Erythroblast (primary cell): Measurements from ENCODE around the gene SP140L.
"Not testable (repeated sequence)": the region's sequence is repeated elsewhere in the genome, so short reads cannot be mapped to it uniquely, and the experiment has no call there.

ENCODE experiments used
- DNase-seq, 2 experiments: peaks; one replicate each; lab custom pipeline; 2025; lab: John Stamatoyannopoulos, UW
- GATA1 ChIP-seq: IDR thresholded peaks from 2 replicates; pipeline ENCODE4 v1.6.1; 2011; ENCODE audit warnings: low read depth, mild to moderate bottlenecking, control low read depth, low read length, moderate library complexity
- POLR2A ChIP-seq: IDR thresholded peaks from 2 replicates; pipeline ENCODE4 v1.6.1; 2011; ENCODE audit warnings: mild to moderate bottlenecking, low read length

Gene SP140L

DNA sequence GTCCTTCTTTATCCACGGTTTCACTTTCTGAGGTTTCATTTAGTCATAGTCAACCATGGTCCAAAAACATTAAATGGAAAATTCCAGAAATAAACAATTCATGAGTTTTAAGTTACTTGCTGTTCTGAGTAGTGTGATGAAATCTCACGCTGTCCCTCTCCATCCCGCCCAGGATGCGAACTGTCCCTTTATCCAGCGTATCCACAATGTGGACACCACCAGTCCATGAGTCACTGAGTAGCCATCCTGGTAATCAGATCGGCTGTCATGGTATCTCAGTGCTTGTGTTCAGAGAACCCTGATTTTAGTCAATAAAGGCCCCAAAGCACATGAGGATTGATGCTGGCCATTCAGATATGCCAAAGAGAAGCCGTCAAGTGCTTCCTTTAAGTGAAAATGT, 3.7 kb downstream of the SP140L start:
- TF ChIP-seq GATA1, result no peak
- no peak for TF ChIP-seq POLR2A
- no peak for DNase-seq

DNA sequence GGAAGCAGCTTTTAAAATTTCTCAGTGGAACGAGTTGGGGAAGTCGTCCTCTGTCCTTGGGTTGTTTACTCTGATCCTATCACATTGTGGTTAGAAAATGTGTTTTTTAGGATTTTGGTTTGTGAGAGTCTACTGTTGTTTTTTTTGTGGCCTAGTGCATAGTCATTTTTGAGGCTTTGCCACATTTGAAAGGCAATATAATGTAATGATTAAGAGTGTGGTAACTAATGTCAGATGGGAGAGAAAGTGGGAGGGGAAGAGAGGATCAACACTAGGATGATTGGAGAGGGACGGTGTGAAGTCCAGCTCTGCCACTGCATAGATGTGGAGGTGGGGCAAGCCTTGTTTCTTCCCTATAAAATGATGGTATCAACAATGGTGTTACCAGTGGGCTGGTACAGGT, 8.5 kb downstream of the SP140L start:
- DNase-seq, result no peak
- TF ChIP-seq GATA1, result no peak
- no peak for TF ChIP-seq POLR2A

DNA sequence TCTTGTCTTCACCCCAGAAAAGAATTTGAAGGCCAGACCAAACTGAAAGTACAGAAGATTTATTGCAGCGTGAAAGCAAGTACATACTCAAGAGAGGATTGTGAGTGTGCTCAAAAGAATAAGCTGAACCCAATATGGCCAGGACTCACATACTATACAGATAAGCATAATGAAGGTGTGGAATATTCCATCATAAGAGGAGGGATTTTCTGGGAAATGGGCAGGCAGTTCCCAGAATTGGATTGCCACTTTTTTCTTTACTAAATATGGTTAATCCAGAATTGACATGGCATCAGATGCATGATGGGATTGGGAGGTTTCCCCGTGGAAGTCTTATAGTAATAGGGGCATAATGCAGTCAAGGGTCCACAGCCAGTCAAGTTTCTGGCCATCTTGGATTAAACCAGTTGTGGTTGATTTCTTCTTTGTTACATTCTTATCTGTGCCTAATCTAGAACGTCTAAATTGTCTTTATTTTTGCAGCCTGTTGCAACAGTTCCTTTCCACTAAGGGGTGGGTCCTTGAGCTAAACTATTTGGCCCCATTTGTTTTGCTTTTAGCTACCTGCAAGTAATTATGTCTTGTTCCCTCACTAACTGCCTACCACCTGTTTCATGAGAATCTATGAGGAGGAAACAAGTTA, 9.0 kb downstream of the SP140L start:
- no peak for DNase-seq
- TF ChIP-seq GATA1 (no peak), POLR2A (no peak)

DNA sequence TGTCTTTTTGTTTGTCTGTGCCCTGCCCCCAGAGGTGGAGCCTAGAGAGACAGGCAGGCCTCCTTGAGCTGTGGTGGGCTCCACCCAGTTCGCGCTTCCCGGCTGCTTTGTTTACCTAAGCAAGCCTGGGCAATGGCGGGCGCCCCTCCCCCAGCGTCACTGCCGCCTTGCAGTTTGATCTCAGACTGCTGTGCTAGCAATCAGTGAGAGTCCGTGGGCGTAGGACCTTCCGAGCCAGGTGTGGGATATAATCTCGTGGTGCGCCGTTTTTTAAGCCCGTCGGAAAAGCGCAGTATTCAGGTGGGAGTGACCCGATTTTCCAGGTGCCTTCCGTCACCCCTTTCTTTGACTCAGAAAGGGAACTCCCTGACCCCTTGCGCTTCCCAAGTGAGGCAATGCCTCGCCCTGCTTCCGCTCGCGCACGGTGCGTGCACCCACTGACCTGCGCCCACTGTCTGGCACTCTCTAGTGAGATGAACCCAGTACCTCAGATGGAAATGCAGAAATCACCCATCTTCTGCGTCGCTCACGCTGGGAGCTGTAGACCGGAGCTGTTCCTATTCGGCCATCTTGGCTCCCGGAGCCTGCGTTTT, 15.0 kb downstream of the SP140L start:
- not testable (repeated sequence) for DNase-seq

DNA sequence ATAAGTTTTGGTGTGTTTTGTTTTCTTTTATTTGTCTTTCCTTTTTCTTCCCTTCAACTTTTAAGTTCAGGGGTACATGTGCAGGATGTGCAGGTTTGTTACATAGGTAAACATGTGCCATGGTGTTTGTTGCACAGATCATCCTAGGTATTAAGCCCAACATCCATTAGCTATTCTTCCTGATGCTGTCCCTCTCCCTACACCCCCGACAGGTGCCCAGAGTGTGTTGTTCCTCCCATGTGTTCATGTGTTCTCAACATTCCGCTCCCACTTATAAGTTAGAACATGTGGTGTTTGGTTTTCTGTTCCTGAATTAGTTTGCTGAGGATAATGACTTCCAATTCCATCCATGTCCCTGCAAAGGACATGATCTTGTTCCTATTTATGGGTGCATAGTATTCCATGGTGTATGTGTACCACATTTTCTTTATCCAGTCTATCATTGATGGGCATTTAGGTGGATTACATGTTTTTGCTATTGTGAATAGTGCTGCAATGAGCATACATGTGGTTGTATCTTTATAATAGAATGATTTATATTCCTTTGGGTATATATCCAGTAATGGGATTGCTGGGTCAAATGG, 16.1 kb downstream of the SP140L start:
- DNase-seq, result not testable (repeated sequence)

DNA sequence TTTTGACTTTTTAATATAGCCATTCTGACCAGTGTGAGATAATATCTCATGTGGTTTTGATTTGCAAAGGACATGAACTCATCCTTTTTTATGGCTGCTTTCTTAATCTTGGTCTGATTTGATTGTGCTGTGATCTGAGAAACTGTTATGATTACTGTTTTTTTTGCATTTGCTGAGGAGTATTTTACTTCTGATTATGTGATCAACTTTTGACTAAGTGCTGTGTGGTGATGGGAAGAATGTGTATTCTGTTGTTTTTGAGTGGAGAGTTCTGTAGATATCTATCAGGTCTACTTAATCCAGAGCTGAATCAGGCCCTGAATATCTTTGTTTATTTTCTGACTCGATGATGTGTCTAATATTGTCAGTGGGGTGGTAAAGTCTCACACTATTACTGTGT, 16.8 kb downstream of the SP140L start:
- DNase-seq, result no peak
- TF ChIP-seq POLR2A (no peak), GATA1 (no peak)

DNA sequence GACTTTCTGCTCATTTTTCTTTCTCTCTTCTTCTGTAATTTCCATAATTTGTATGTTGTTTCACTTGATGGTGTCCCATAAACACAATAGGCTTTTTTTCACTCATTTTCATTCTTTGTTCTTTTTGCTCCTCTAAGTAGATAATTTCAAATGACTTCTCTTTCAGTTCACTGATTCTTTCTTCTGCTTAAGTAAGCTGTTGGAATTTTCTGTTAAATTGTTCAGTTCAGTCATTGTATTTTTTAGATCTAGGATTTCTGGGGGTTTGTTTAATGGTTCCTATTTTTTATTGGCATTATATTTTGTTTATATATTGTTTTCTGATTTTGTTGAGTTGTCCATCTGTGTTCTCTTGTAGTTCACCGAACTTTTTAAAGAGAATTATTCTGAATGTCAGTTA, 19.5 kb downstream of the SP140L start:
- TF ChIP-seq GATA1, result no peak
- no peak for DNase-seq

DNA sequence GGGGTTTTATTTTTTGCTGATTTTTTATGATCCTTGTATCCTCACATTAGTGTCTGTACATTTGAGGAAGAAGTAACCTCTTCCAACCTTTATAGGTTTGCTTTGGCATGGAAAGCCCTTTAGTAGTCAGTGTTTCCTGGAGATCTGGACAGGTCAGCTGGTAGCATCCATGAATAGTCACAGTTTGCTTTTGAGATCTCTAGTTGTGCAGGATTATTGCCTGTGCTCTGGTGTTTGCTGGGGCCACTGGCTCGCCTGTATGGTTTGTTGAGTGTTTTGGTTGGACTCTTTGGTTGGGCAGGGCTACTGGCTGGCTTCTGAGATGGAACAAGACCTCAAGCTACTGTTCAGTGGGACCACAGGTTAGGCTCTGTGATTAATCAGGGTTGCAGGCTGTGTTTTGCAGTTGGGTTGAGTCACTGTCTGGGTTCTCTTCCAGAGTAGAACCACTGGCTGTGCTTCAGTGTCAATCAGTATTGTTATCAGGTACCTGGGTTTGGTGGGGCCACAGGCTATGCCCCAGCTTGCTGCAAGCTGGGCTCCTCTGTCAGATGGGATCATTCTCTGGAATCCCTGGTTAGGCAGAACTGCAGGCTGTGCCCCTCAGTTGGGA, 20.0 kb downstream of the SP140L start:
- TF ChIP-seq POLR2A (no peak), GATA1 (no peak)
- no peak for DNase-seq

DNA sequence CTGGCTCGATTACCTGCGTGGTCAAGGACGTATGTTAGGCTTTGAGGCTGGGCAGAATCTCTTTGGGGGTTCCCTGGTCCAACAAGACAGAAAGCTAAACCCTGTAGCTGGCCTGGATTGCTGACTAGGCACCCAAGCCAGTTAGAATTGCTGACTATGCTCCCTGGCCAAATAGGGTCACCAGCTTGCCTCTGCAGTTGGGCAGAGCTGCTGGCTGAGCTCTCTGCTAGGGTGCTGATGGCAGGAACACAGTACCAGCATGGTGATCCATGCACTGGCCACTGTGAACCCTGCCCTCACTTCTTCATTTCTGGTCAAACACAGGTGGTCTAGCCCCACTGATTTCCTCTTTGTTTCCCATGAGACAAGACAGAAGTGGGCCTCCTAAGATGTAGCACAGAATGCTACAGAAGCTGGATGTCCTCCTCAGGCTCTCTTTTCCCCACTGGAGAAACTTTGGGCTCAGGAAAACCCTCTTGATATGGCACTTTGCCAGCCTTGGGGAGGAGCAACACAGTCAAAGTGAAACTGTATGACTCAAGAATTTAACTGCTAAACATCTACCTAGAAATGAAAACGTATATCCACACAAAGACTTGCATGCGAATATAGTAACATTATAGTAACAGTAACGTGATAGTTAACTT, 20.8 kb downstream of the SP140L start:
- peak in 1 of 2 experiments; percentile 26 for DNase-seq
- TF ChIP-seq GATA1 (no peak), POLR2A (no peak)

DNA sequence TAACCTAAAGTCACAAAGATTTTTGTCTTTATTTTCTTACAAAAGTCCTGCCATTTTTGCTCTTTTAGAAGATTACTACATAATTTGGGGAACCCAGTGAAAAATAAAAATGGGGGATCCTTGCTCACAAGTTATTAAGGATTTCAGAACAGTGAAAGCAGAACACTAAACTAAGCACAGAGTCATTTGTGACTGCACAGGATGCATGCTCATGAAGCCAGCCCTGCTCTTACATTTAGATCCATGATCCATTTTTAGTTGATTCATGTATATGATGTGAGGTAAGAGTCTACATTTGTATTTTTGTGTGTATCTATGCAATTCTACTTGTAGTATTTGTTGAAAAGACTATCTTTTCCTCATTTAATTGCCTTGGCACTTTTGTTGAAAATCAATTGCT, 21.8 kb downstream of the SP140L start:
- no peak for DNase-seq
- TF ChIP-seq GATA1 (no peak), POLR2A (no peak)

DNA sequence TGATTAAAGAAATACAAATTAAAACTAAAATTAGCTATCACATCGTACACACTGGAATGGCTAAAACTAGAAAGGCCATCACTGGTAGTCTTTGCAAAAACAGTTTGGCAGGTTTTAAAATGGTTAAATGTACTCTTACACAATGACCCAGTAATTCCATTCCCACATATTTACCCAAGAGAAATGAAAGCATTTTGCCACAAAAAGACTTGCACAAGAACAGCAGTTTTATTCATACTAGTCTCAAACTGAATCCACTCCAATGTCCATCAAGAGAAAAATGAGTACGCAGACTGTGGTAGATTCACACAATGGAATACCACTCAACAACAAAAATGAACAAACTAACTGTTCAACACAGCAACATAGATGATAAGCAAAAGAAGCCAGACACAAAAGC, 29.1 kb downstream of the SP140L start:
- TF ChIP-seq POLR2A, result no peak
- no peak for TF ChIP-seq GATA1
- no peak for DNase-seq

DNA sequence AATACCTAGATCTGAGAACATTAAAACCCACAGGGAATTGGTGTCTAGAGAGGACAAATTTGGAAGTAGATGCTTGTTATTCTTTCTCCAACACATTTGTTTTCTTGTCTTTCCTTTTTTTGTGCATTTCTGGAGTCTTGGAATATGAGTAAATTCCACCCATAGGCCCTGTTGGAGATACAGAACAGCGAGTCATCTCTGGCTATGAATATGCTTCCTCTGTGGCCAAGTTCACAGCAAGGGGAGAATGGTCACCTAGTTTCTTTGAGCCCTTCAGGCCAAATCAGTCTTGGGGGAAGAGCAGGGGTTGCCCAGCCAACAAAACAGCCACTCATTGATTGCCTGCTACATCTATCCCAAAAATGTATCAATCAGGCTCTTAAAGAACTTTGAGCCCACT, 31.3 kb downstream of the SP140L start:
- TF ChIP-seq POLR2A, result no peak
- TF ChIP-seq GATA1, result no peak
- DNase-seq, result no peak

DNA sequence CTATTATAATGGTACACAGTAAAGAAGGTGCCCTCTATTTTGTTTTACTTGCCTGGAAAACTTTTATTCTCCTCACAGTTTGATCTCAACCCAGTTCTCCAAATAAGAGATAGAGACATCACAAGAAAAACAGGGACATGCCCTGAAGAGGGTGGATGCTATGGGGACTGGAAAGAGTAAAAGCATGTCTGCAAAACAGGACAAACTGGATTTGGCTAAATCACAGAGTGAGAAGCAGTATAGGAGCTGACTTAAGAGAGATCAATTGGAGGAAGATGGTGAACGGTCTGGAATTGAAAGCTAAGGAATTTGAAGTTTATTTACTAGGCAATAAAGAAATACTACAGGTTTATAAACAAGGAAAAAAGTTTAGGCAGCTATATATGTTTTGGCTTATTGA, 33.0 kb downstream of the SP140L start:
- TF ChIP-seq POLR2A (no peak), GATA1 (no peak)
- no peak for DNase-seq

DNA sequence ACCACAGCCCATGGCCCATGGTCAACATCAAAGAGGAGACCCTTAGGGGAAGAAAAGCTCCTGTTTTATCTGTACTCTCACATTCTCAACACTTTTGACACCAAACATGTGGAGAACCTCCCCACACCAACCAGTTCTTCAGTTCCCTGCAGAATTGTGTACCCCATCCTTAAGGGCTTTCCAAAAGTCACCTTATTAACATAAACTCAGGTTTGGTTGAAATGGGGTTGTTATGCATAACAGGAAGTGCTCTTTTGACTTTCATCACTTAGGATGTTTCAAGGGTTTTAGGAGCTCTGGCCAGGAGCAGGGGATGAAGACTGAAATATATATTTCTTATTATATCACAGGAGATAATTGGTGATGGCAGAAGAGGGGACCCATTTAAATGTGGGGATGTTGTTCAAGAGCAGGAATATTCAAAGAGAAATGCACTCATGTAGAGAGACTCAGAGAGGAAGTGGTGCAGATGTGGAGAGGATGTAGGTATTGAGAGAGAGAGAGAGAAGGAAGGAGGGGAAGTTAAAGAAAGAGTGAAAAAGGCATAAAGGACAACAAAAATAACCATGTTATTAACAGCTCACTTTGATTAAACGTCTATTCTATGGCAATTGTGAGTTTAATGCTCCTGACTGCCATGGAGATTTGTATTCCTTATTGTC, 35.2 kb downstream of the SP140L start:
- DNase-seq, result no peak
- TF ChIP-seq GATA1, result no peak

DNA sequence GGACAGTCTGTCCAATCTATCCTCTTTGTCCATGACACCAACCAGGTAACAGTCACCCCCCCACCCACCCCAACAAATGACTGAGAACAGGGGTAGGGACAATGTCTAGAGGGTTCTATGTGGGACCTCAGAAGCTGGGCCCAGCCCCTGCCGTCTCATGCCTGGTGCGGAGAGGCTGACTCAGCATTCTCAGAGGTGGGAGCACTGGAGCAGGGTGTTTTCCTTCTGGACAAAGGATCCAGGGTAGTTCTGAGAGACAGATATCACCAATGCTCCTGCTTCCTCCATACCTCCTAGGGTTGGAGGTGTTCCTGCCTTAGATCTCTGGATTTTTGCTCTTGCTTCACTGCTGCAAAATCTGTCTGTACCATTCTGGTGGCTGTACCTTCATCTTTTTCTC, 55.1 kb downstream of the SP140L start:
- DNase-seq, result no peak
- no peak for TF ChIP-seq GATA1
- no peak for TF ChIP-seq POLR2A
